GM18526 (cell line): ENCODE results near the gene HMGA1.

Source experiments
- POLR2A ChIP-seq: IDR thresholded peaks from 3 replicates; pipeline ENCODE4 v1.6.1; 2011; ENCODE audit not compliant: insufficient read length; ENCODE audit errors: extremely low read depth

The HMGA1 gene

DNA sequence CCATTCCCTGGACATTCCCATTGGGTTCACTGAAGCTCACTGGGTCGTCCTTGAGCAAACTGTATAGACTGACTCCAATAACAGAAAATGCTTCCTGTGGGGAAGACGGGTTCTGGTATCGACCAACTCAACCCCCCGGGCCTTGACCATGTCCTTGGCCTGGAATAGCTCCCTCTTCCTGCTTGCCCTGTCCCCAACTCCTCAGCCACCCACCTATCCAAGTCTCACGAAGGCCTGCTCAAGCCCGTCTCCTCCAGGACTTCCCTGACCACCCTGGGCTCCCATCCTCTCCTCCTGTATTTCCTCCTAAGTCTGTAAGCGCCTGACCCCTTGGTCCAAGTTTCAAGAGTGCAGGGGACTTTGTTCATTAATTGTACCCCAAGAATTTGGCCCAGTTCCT lies 2.8 kb upstream of the HMGA1 start:
- TF ChIP-seq POLR2A: no peak

- TF ChIP-seq POLR2A: no peak
Measured at GRCh38 chr6:34234667-34235306, 1.9 kb upstream of the HMGA1 start.

DNA sequence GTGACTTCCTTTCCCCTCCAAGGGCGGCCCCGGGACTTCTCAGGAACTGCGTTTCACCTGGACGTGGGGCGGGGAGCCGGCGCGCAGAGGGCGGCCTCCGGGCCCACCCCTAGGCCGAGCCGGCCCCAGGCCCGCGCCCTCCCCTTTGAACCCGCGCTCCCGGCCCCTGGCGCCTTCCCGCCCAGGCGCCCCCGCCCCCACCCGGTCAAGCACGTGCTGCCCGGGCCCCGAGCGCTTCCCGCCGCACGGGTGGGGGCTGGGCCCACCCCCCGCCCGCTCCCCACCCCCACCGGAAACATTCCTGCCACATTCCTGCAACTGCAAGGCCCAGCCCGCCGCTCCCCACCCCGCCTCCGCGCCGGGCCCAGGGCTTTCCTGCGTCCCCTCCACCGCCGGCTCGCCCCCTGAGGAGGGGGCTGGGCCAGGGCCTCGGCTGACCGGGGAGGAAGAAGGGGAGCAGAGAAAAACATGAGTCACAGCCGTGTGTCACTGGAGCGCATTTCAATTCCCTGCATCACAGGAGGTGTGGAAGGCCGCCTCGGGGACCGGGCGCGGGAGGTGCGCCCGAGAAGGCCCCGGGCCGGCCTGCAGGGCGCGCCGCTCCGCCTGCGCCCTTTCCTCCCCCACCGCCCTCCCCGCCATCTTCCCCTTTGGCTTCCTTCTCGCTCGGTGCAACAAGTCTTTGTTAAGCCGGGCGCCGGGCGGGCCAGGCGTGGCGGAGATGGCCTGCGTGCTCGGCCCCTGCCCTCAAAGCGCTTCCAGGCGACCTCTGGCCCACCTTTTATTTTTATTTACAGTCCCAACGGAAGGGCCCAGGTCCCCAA lies 1.2 kb upstream of the HMGA1 start:
- TF ChIP-seq POLR2A: peak; percentile 35

GRCh38 chr6:34236131-34236442 lies 586 bp upstream of the HMGA1 start:
- no peak for TF ChIP-seq POLR2A

DNA sequence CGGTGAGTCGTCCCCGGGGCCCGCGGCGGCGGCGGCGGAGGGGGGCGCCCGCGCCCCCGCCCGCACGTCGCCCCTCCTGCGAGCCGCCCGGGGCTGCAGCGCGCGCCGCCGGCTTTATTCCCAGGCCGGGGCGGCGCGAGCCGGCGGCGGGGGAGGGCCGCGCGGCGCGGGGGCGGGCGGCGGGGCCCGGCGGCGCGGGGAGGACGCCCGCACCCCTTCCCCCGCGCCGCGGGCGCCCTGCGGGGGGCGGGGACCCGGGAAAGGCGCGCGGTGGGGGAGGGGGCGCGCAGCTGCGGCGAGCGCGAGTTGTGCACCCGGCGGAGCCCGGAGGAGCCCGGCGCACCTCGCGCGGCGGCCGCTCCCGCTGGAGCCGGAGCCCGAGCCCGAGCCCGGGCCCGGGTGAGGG lies 646 bp downstream of the HMGA1 start:
- TF ChIP-seq POLR2A: no peak

DNA sequence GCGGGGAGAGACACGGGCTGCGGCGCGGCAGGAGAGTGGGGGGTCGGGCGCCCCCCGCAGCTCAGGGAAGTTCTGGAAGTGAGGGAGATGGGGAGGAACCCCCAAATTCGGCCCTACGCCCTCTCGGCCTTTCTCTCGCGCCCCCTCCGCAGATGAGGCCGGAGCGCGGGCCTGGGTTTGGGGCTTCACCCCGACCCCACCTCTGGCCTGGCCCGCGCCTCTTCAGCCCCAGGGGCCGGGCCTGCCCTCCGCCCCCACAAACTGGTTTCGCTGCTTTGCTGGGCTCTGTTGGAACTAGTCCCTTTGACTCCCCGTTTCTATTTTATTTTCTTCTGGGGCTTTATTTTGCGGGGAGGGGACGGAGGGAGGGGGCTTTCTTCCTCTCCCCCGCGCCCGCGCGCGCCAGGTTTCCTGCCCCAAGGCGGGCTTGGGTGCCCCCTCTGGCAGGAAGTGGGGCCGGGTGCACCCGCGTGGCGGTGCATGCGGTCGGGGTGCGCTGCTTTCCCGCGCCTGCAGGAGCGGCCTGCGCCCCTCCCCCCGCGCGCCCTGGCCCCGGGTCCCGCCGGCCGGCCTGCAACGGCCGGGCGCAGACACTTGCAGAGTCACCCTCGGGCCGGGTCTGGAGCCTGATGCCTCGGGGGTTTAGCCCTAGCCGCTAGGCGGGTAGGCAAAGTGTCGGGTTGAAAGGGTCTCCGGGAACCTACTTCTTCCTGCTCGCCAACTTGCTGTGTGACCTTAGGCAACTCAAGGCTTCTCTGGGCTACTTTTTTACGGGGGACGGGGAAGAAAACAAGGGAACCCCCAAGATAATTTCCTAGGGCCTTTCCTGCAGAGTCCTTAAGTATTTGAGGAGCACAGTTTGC lies 1.3 kb downstream of the HMGA1 start:
- no peak for TF ChIP-seq POLR2A

- TF ChIP-seq POLR2A: no peak
Measured at GRCh38 chr6:34238585-34239499, 2.2 kb downstream of the HMGA1 start.

DNA sequence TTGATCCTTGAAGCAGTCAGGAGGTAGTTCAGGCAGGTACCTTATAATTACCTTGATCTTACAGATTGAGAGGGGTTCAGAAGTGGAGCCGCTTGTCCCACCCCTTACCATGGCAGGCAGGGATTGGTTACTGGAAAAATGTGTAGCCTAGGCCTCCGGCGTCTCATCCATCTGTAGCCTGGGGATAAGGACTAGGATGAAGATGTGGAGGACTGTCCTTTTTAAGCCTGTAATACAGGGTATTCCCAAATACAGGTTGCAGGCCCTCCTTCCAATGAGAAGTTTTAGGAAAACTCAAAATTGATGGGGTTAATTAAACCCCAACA lies 2.8 kb downstream of the HMGA1 start:
- TF ChIP-seq POLR2A: no peak

DNA sequence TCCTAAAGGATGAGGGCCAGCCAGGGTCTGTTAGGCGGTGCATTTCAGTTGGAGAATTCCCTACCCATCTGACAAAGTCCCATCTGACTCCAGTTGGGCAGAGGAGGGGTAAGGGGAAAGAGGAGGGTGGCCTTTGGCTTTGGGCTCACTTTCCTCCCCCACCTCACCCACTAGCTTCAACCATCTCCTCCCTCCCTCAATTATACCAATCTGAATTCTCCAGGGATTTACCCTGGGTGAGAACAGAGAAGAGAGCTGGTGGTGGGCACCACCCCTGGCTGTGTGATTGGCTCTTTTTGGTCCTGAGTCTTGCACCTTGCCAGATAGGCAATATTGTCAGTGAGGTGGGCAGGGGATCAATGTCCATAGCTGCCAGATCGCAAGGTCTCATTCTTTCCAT lies 3.2 kb downstream of the HMGA1 start:
- no peak for TF ChIP-seq POLR2A

GRCh38 chr6:34240329-34241248 lies 3.9 kb downstream of the HMGA1 start:
- TF ChIP-seq POLR2A: no peak

GRCh38 chr6:34241351-34242215 lies 4.9 kb downstream of the HMGA1 start:
- no peak for TF ChIP-seq POLR2A

GRCh38 chr6:34242252-34243130 lies 5.8 kb downstream of the HMGA1 start:
- peak; percentile 12 for TF ChIP-seq POLR2A
